ENCODE data around the gene QPCT.
A peak's percentile ranks its signal among the peaks of the same experiment; 100 is the strongest.

Gene QPCT

GRCh38 chr2:37323176-37323780 is 21.2 kb upstream of the QPCT start:
- H3K27ac ChIP-seq = peak overlapping the region; percentile 89
- DNase-seq = no peak
- peaks cover 8% of the 10 kb centered on the region for H3K27me3 ChIP-seq (ENCODE audit: insufficient read depth, low read depth, severe bottlenecking)
- H3K4me3 ChIP-seq (ENCODE audit: low read depth, low read length) = peak overlapping the region; percentile 88
- peaks cover 4% of the 10 kb centered on the region for H3K9me3 ChIP-seq (ENCODE audit: severe bottlenecking)
- peaks cover 12% of the 10 kb centered on the region for H3K36me3 ChIP-seq
- TF ChIP-seq CTCF (IDR thresholded peaks at IDR 0.05; ENCODE audit: low read depth, low read length) = no peak

- H3K4me3 ChIP-seq (ENCODE audit: low read depth, low read length) = peak overlapping the region; percentile 88
- no peak for TF ChIP-seq CTCF (IDR thresholded peaks at IDR 0.05; ENCODE audit: low read depth, low read length)
- DNase-seq = peak; percentile 45
- peaks cover 8% of the 10 kb centered on the region for H3K36me3 ChIP-seq
- H3K27me3 ChIP-seq (ENCODE audit: insufficient read depth, low read depth, severe bottlenecking) = peaks cover 8% of the 10 kb centered on the region
- peak overlapping the region; percentile 89 for H3K27ac ChIP-seq
- peaks cover 4% of the 10 kb centered on the region for H3K9me3 ChIP-seq (ENCODE audit: severe bottlenecking)
Measured at GRCh38 chr2:37323781-37324535, 20.5 kb upstream of the QPCT start.

- H3K36me3 ChIP-seq = peaks cover 8% of the 10 kb centered on the region
- peaks cover 4% of the 10 kb centered on the region for H3K9me3 ChIP-seq (ENCODE audit: severe bottlenecking)
- peak overlapping the region; percentile 89 for H3K27ac ChIP-seq
- H3K27me3 ChIP-seq (ENCODE audit: insufficient read depth, low read depth, severe bottlenecking) = peaks cover 8% of the 10 kb centered on the region
- peak overlapping the region; percentile 88 for H3K4me3 ChIP-seq (ENCODE audit: low read depth, low read length)
- TF ChIP-seq CTCF (IDR thresholded peaks at IDR 0.05; ENCODE audit: low read depth, low read length) = 0 out of 2 replicates have a peak, but pooled peaks have one; percentile 12
- peak; percentile 89 for DNase-seq
Measured at GRCh38 chr2:37324536-37324785, 20.0 kb upstream of the QPCT start.

- H3K36me3 ChIP-seq = peaks cover 8% of the 10 kb centered on the region
- peaks cover 4% of the 10 kb centered on the region for H3K9me3 ChIP-seq (ENCODE audit: severe bottlenecking)
- peaks cover 8% of the 10 kb centered on the region for H3K27me3 ChIP-seq (ENCODE audit: insufficient read depth, low read depth, severe bottlenecking)
- peak within 1 kb of the TSS; percentile 88 for H3K4me3 ChIP-seq (ENCODE audit: low read depth, low read length)
- H3K27ac ChIP-seq = peak within 1 kb of the TSS; percentile 89
- no peak for TF ChIP-seq CTCF (IDR thresholded peaks at IDR 0.05; ENCODE audit: low read depth, low read length)
- peak; percentile 69 for DNase-seq
Measured at GRCh38 chr2:37324786-37325624, 19.4 kb upstream of the QPCT start, which contains the start of gene PRKD3. PRKD3 (minus strand) TSS chr2:37324833; CDS start chr2:37316524, 8,309 bp downstream.

- Histone ChIP-seq H3K4me3 (ENCODE audit: low read depth, low read length) (peak overlapping the region; percentile 88), H3K27me3 (ENCODE audit: insufficient read depth, low read depth, severe bottlenecking) (peaks cover 8% of the 10 kb centered on the region), H3K9me3 (ENCODE audit: severe bottlenecking) (peaks cover 4% of the 10 kb centered on the region), H3K27ac (no peak overlapping the region), H3K36me3 (peaks cover 8% of the 10 kb centered on the region)
- DNase-seq = no peak
- no peak for TF ChIP-seq CTCF (IDR thresholded peaks at IDR 0.05; ENCODE audit: low read depth, low read length)
Measured at GRCh38 chr2:37325625-37326071, 18.8 kb upstream of the QPCT start.

Data from WERI-Rb-1 (cell line).